ENCODE measurements around the gene PTOV1.

DNA sequence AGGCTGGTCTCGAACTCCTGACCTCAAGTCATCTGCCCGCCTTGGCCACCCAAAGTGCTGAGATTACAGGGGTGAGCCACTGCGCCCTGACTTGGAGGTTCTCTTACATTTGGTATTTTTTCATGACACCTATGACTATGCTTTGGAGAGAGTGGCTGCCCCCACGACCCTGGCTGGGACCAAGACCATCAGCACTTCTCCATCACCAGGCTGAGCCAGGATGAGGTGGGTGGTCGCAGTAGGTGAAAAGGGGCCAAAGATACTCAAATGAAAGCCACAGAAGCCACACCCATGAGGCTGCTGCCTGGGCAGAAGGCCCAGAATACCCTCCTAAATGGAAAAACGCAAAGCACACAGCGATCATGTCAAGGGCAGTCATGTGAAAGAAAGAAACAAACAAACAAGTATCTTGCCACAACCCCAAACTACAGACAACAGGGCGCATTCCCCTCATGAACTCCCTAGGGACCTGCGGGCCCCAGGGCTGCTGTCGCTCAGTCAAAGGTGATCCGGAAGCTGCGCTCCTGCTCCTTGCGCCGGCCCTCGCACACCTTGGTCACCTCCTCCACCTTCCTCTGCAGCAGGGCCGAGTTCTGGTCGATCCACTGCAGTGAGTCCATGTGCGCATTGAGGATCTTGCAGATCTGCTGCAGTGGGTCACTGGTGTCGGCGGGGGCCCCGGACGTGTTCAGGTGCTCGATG, 56.9 kb downstream of the PTOV1 start:
- TF ChIP-seq, protein P1, sequence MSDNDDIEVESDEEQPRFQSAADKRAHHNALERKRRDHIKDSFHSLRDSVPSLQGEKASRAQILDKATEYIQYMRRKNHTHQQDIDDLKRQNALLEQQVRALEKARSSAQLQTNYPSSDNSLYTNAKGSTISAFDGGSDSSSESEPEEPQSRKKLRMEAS (IDR thresholded peaks at IDR 0.05), result no peak
- TF ChIP-seq CREB1 (IDR thresholded peaks at IDR 0.05; ENCODE audit: low read depth) (no peak), FOXM1 (IDR thresholded peaks at IDR 0.05; ENCODE audit: borderline replicate concordance, low read depth) (no peak), TEAD4 (IDR thresholded peaks at IDR 0.05) (no peak), TAF1 (IDR thresholded peaks at IDR 0.05; ENCODE audit: low read depth) (no peak), RAD21 (IDR thresholded peaks at IDR 0.05; ENCODE audit: low read depth) (no peak), NFIC (IDR thresholded peaks at IDR 0.05) (no peak), EGR1 (IDR thresholded peaks at IDR 0.05) (no peak), EP300 (IDR thresholded peaks at IDR 0.05; ENCODE audit: borderline replicate concordance) (no peak)
- TF ChIP-seq, protein P2, sequence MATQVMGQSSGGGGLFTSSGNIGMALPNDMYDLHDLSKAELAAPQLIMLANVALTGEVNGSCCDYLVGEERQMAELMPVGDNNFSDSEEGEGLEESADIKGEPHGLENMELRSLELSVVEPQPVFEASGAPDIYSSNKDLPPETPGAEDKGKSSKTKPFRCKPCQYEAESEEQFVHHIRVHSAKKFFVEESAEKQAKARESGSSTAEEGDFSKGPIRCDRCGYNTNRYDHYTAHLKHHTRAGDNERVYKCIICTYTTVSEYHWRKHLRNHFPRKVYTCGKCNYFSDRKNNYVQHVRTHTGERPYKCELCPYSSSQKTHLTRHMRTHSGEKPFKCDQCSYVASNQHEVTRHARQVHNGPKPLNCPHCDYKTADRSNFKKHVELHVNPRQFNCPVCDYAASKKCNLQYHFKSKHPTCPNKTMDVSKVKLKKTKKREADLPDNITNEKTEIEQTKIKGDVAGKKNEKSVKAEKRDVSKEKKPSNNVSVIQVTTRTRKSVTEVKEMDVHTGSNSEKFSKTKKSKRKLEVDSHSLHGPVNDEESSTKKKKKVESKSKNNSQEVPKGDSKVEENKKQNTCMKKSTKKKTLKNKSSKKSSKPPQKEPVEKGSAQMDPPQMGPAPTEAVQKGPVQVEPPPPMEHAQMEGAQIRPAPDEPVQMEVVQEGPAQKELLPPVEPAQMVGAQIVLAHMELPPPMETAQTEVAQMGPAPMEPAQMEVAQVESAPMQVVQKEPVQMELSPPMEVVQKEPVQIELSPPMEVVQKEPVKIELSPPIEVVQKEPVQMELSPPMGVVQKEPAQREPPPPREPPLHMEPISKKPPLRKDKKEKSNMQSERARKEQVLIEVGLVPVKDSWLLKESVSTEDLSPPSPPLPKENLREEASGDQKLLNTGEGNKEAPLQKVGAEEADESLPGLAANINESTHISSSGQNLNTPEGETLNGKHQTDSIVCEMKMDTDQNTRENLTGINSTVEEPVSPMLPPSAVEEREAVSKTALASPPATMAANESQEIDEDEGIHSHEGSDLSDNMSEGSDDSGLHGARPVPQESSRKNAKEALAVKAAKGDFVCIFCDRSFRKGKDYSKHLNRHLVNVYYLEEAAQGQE (IDR thresholded peaks at IDR 0.05; ENCODE audit: low read depth), result no peak
- TF ChIP-seq, protein P3, sequence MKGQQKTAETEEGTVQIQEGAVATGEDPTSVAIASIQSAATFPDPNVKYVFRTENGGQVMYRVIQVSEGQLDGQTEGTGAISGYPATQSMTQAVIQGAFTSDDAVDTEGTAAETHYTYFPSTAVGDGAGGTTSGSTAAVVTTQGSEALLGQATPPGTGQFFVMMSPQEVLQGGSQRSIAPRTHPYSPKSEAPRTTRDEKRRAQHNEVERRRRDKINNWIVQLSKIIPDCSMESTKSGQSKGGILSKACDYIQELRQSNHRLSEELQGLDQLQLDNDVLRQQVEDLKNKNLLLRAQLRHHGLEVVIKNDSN (IDR thresholded peaks at IDR 0.05), result no peak
